Naive thymus-derived CD4-positive, alpha-beta T cell (primary cell): ENCODE data around the gene ELL. TPM values are rescaled to one million over a fixed set of nuclear protein-coding genes. Genes with fewer than 3 reads are reported as not detected.
A peak's percentile ranks its signal among the peaks of the same experiment; 100 is the strongest.

Experiments
- ATAC-seq: fragments of 150-1000 bp; cut with Tn5 transposase; 2 replicates; pipeline ENCODE4 v1.10.0; 2021; ENCODE audit warnings: mild to moderate bottlenecking, moderate library complexity
- CTCF ChIA-PET: fragments of 350-600 bp; sonication (Branson Sonifier 250); formaldehyde crosslinking; loops from one replicate; lab custom pipeline; 2021; ENCODE audit warnings: antibody characterized with exemption; lab: Charles Lee
- POLR2A ChIA-PET: fragments of 350-600 bp; sonication (Branson Sonifier 250); formaldehyde crosslinking; loops from one replicate; lab custom pipeline; 2021; ENCODE audit warnings: antibody characterized with exemption, inconsistent platforms; lab: Charles Lee
- DNase-seq, 9 donors: peaks; one replicate each; pipeline versions ENCODE4 v3.0.0 to v3.0.0-alpha.2; 2020 to 2022; ENCODE audit warnings: mixed read lengths in 1 of 9
- H3K27ac ChIP-seq: one replicate; pipeline ENCODE4 v1.7.0; 2013; ENCODE audit warnings: mild to moderate bottlenecking, low read depth, low read length, moderate library complexity
- H3K27me3 ChIP-seq, 2 donors: one replicate each; pipeline ENCODE4 v1.7.0; 2013; ENCODE audit warnings: low read length in 2 of 2, mild to moderate bottlenecking in 2 of 2, moderate library complexity in 2 of 2; ENCODE audit not compliant: control insufficient read depth in 2 of 2, insufficient read depth in 2 of 2
- H3K36me3 ChIP-seq, 3 experiments: 1 replicate in 2 of 3; 2 replicates in 1 of 3; pipeline ENCODE4 v1.7.0; 2013; ENCODE audit warnings: low read length in 3 of 3, mild to moderate bottlenecking in 3 of 3, moderate library complexity in 1 of 3; ENCODE audit not compliant: insufficient read depth in 3 of 3, control insufficient read depth in 2 of 3
- H3K4me1 ChIP-seq, 2 donors: one replicate each; pipeline ENCODE4 v1.7.0; 2013; ENCODE audit warnings: low read length in 2 of 2, mild to moderate bottlenecking in 2 of 2, moderate library complexity in 1 of 2; ENCODE audit not compliant: control insufficient read depth in 2 of 2, insufficient read depth in 2 of 2
- H3K4me3 ChIP-seq: 2 replicates; pipeline ENCODE4 v1.7.0; 2013; ENCODE audit warnings: mild to moderate bottlenecking, low read length
- H3K9me3 ChIP-seq, 3 experiments: 1 replicate in 2 of 3; 2 replicates in 1 of 3; pipeline ENCODE4 v1.7.0; 2013; ENCODE audit warnings: low read length in 3 of 3; ENCODE audit not compliant: control insufficient read depth in 2 of 3
- H3K27ac Mint-ChIP-seq, 9 donors: one replicate each; pipeline ENCODE4 v1.8.0; 2020 to 2022; ENCODE audit warnings: mixed read lengths in 9 of 9, mild to moderate bottlenecking in 8 of 9, moderate library complexity in 5 of 9, inconsistent platforms in 2 of 9
- H3K27me3 Mint-ChIP-seq, 5 donors: one replicate each; pipeline ENCODE4 v1.8.0; 2021 to 2022; ENCODE audit warnings: mixed read lengths in 5 of 5, mild to moderate bottlenecking in 1 of 5
- H3K36me3 Mint-ChIP-seq, 5 donors: one replicate each; pipeline ENCODE4 v1.8.0; 2020 to 2022; ENCODE audit warnings: mixed read lengths in 5 of 5, mild to moderate bottlenecking in 3 of 5, inconsistent platforms in 1 of 5
- H3K4me1 Mint-ChIP-seq, 7 donors: one replicate each; pipeline ENCODE4 v1.8.0; 2020 to 2022; ENCODE audit warnings: mixed read lengths in 7 of 7, mild to moderate bottlenecking in 3 of 7, inconsistent platforms in 1 of 7
- H3K4me3 Mint-ChIP-seq, 10 donors: one replicate each; pipeline ENCODE4 v1.8.0; 2020 to 2022; ENCODE audit warnings: mild to moderate bottlenecking in 10 of 10, mixed read lengths in 10 of 10, moderate library complexity in 6 of 10, inconsistent platforms in 2 of 10
- H3K9me3 Mint-ChIP-seq, 11 donors: one replicate each; pipeline ENCODE4 v1.8.0; 2020 to 2022; ENCODE audit warnings: mixed read lengths in 11 of 11, mild to moderate bottlenecking in 4 of 11, inconsistent platforms in 1 of 11, moderate library complexity in 1 of 11
- intact Hi-C, 2 donors: fragments of 100-400 bp; cut with micrococcal nuclease; formaldehyde crosslinking; loops; one replicate each; pipeline ENCODE4 v1.15.1; 2023
- polyA plus RNA-seq, 2 donors: library from polyadenylated mRNA; unstranded; fragments of 300-500 nt; fragmentation: Illumina TruSeq; gene quantifications; one replicate each; pipeline ENCODE4 v1.2.3, GENCODE V29; 2021
- total RNA-seq, 6 experiments: library from RNA in 5 of 6; stranded (reverse) in 5 of 6; gene quantifications; 1 replicate in 5 of 6; 2 replicates in 1 of 6; pipeline ENCODE4 v1.2.3 and lab custom pipeline; 2021 to 2026

The ELL gene
- total and polyA plus RNA-seq, 7 experiments from 2014 or later: 8.9 to 70.4 (median 22.1) TPM

DNA sequence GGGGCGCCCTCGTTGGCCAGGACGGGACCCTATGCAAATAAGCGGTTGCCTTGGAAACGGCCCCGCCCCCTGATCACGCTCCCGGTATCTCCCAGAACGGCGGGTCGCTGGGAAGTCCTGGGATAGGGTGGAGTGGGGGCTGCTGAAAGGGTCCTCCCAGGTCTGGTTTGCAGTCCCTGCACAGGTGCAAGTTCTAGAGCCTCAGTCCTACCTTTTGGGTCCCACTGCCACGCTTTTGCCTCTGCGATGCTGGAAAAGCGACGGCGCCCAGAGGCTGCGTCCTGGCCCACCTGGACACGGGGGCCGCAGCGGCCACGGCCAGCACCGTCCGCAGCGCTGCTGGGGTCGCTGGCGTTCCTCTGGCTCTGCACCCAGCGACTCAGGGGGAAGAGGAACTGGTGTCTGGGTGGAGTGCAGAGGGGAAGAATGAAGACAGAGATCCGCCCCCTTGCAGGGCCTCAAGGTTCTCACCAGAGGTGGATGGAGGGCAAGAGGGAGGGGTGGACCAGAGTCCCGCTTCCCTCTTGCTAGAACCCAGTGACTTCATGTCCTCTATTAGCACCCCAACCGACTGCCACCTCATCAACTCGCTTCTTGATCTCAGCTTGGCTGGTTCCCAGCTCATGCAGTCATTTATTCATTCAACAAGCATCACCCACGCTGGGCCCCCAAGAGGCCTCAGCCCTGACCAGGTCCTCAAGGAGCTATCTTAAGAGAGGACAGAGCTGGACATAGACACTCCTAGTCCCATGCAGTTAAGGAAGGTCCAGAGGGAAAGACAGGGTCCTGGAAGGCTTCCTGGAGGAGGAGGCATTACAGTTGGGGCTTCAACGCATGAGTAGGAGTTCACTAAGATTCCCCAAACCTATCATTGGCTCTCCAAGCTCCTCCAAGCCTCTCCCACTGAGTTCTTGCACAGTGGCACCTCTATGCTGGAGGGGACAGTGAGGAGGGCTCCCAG is 124.3 kb downstream of the ELL start, which contains the start of gene LRRC25:
Gene LRRC25, minus strand, starts transcription at position 381 of the 961 bp plus-strand sequence. CDS start 659 bp downstream, outside the sequence.
- peaks cover 0 to 33% (median 6%) of the 10 kb centered on the region in 5 donors for H3K27me3 Mint-ChIP-seq
- no peak within 1 kb of the TSS for H3K27ac ChIP-seq

GRCh38 chr19:18396471-18397241 is 125.2 kb downstream of the ELL start:
- peaks cover 0 to 8% of the 10 kb centered on the region in 2 donors for H3K4me1 ChIP-seq
- no peaks in the 10 kb centered on the region for H3K9me3 ChIP-seq
- ChIA-PET CTCF (no interaction called here), POLR2A (no interaction called here)
- peaks cover 0 to 12% (median 5%) of the 10 kb centered on the region in 7 donors for H3K4me1 Mint-ChIP-seq
- H3K27me3 Mint-ChIP-seq: peaks cover 0 to 37% (median 6%) of the 10 kb centered on the region in 5 donors
- H3K36me3 ChIP-seq: no peaks in the 10 kb centered on the region
- ATAC-seq (no peak), DNase-seq (no peak)
- peak overlapping the region in 1 of 10 donors; percentile 18 for H3K4me3 Mint-ChIP-seq
- no peak overlapping the region for H3K27ac Mint-ChIP-seq
- peaks cover 0 to 2% (median 0%) of the 10 kb centered on the region in 11 donors for H3K9me3 Mint-ChIP-seq
- H3K27me3 ChIP-seq: peaks cover 0 to 5% of the 10 kb centered on the region in 2 donors
- H3K27ac ChIP-seq: no peak overlapping the region
- intact Hi-C loops: no loop called here
- H3K36me3 Mint-ChIP-seq: no peaks in the 10 kb centered on the region
- H3K4me3 ChIP-seq: no peak overlapping the region

More for the DNA sequence above, 124.3 kb downstream of the ELL start, which contains the start of gene LRRC25:
- Mint-ChIP-seq H3K4me3 (peak within 1 kb of the TSS in 5 of 10 donors; percentile 5 to 59 (median 18)), H3K36me3 (no peaks in the 10 kb centered on the region), H3K4me1 (peaks cover 0 to 15% (median 5%) of the 10 kb centered on the region in 7 donors), H3K9me3 (peaks cover 0 to 2% (median 0%) of the 10 kb centered on the region in 11 donors), H3K27ac (no peak within 1 kb of the TSS)
- Histone ChIP-seq H3K27me3 (peaks cover 0 to 5% of the 10 kb centered on the region in 2 donors), H3K4me1 (peaks cover 0 to 8% of the 10 kb centered on the region in 2 donors), H3K9me3 (no peaks in the 10 kb centered on the region), H3K4me3 (no peak within 1 kb of the TSS), H3K36me3 (no peaks in the 10 kb centered on the region)
- ChIA-PET POLR2A (interaction anchor here (0.6 kb wide), 1 partner anchor 149 kb away, joined by 3 read pairs; no protein-coding TSS in a partner anchor), CTCF (no interaction called here)
- no peak for DNase-seq
- peak; percentile 83 for ATAC-seq
- intact Hi-C loops: no loop called here

- DNase-seq (no peak), ATAC-seq (peak; percentile 23)
- H3K9me3 ChIP-seq: no peaks in the 10 kb centered on the region
- POLR2A ChIA-PET: no interaction called here
- no peak overlapping the region for H3K4me3 ChIP-seq
- no peak overlapping the region for H3K27ac ChIP-seq
- no peaks in the 10 kb centered on the region for H3K36me3 Mint-ChIP-seq
- H3K4me1 Mint-ChIP-seq: peaks cover 0 to 11% (median 5%) of the 10 kb centered on the region in 7 donors
- H3K27me3 ChIP-seq: peaks cover 0 to 5% of the 10 kb centered on the region in 2 donors
- peaks cover 0 to 2% (median 0%) of the 10 kb centered on the region in 11 donors for H3K9me3 Mint-ChIP-seq
- intact Hi-C loops: no loop called here
- peaks cover 0 to 9% of the 10 kb centered on the region in 2 donors for H3K4me1 ChIP-seq
- no peaks in the 10 kb centered on the region for H3K36me3 ChIP-seq
- peaks cover 0 to 60% (median 6%) of the 10 kb centered on the region in 5 donors for H3K27me3 Mint-ChIP-seq
- no peak overlapping the region for H3K4me3 Mint-ChIP-seq
- H3K27ac Mint-ChIP-seq: peak overlapping the region in 1 of 9 donors; percentile 74
- CTCF ChIA-PET: no interaction called here
These were observed 128.0 kb downstream of the ELL start for GRCh38 chr19:18393836-18394235.

DNA sequence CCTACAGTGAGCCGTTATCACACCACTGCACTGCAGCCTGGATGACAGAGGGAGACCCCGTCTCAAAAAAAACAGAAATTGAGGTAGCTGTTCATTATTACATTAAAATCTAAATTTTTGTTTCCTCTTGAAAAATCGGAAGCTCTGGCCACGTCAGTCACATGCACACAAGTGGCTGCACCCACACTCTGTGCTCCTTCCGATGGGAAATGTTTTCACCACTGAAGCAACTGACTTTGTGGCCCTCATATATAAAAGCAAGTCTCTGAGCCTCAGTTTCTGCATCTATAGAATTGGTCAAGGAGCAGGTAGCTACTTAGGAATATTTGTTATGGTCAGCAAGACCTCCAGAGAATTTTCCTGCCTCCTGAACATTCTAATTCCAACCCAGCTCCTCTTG is 128.9 kb downstream of the ELL start:
- DNase-seq (no peak), ATAC-seq (no peak)
- Mint-ChIP-seq H3K27ac (no peak overlapping the region), H3K4me1 (peaks cover under 1 to 11% (median 8%) of the 10 kb centered on the region in 7 donors), H3K36me3 (no peaks in the 10 kb centered on the region), H3K4me3 (no peak overlapping the region), H3K27me3 (peaks cover 0 to 63% (median 5%) of the 10 kb centered on the region in 5 donors), H3K9me3 (peaks cover 0 to 2% (median 0%) of the 10 kb centered on the region in 11 donors)
- Histone ChIP-seq H3K27ac (no peak overlapping the region), H3K36me3 (no peaks in the 10 kb centered on the region), H3K4me1 (peaks cover 0 to 12% of the 10 kb centered on the region in 2 donors), H3K4me3 (no peak overlapping the region), H3K27me3 (peaks cover 0 to 5% of the 10 kb centered on the region in 2 donors), H3K9me3 (no peaks in the 10 kb centered on the region)
- POLR2A ChIA-PET: no interaction called here
- intact Hi-C loops: no loop called here
- CTCF ChIA-PET: interaction anchor here (0.5 to 0.6 kb wide), 2 partner anchors 112 to 438 kb away, joined by 4 read pairs; no protein-coding TSS in a partner anchor

Other genes starting within 250 kb of the ELL start
- 10 to 100 TPM in 2 of 5 experiments, 1 to 10 TPM in 3; 4.7 to 28.3 (median 9.1) TPM for gene IQCN, start 247.6 kb downstream of the ELL start, total RNA-seq
- gene IQCN, start 247.6 kb downstream of the ELL start, polyA plus RNA-seq: under 1 TPM; 0.19 to 0.24 TPM
- 1,000 to 10,000 TPM in 2 of 5 experiments, 100 to 1,000 TPM in 3; 196 to 1,360 (median 279) TPM for gene JUND, start 240.4 kb downstream of the ELL start, total RNA-seq
- gene JUND, start 240.4 kb downstream of the ELL start, polyA plus RNA-seq: 10 to 100 TPM; 29.0 to 67.3 TPM
- 100 to 1,000 TPM in 1 of 5 experiments, 10 to 100 TPM in 4; 45.3 to 131 (median 56.2) TPM for gene LSM4, start 199.0 kb downstream of the ELL start, total RNA-seq
- gene LSM4, start 199.0 kb downstream of the ELL start, polyA plus RNA-seq: 100 to 1,000 TPM; 123 to 163 TPM
- 10 to 100 TPM; 26.6 to 57.1 (median 43.8) TPM for gene PGPEP1, start 181.5 kb downstream of the ELL start, total RNA-seq
- 10 to 100 TPM in 1 of 2 donors, 1 to 10 TPM in 1; 9.4 to 11.1 TPM for gene PGPEP1, start 181.5 kb downstream of the ELL start, polyA plus RNA-seq
- under 1 TPM in 4 of 5 experiments, not detected in 1; 0.32 to 0.73 (median 0.58) TPM for gene GDF15, start 135.9 kb downstream of the ELL start, total RNA-seq
- gene GDF15, start 135.9 kb downstream of the ELL start, polyA plus RNA-seq: not detected
- 10 to 100 TPM in 1 of 5 experiments, 1 to 10 TPM in 2, under 1 TPM in 2; 0.15 to 68.6 (median 1.2) TPM for gene LRRC25, start 124.4 kb downstream of the ELL start, total RNA-seq
- gene LRRC25, start 124.4 kb downstream of the ELL start, polyA plus RNA-seq: under 1 TPM; 0.20 to 0.44 TPM
- 100 to 1,000 TPM in 1 of 5 experiments, 10 to 100 TPM in 4; 27.0 to 185 (median 40.7) TPM for gene SSBP4, start 102.7 kb downstream of the ELL start, total RNA-seq
- gene SSBP4, start 102.7 kb downstream of the ELL start, polyA plus RNA-seq: 10 to 100 TPM; 33.5 to 42.8 TPM
- 10 to 100 TPM in 4 of 5 experiments, 1 to 10 TPM in 1; 9.5 to 42.5 (median 42.0) TPM for gene ISYNA1, start 83.9 kb downstream of the ELL start, total RNA-seq
- gene ISYNA1, start 83.9 kb downstream of the ELL start, polyA plus RNA-seq: 10 to 100 TPM; 21.9 to 29.0 TPM
- 100 to 1,000 TPM; 137 to 241 (median 221) TPM for gene FKBP8, start 21.5 kb upstream of the ELL start, total RNA-seq
- gene FKBP8, start 21.5 kb upstream of the ELL start, polyA plus RNA-seq: 100 to 1,000 TPM in 1 of 2 donors, 10 to 100 TPM in 1; 96.9 to 155 TPM
- gene KXD1, start 35.8 kb upstream of the ELL start, total RNA-seq: 100 to 1,000 TPM in 2 of 5 experiments, 10 to 100 TPM in 3; 74.7 to 108 (median 99.9) TPM
- gene KXD1, start 35.8 kb upstream of the ELL start, polyA plus RNA-seq: 10 to 100 TPM; 70.3 to 78.5 TPM
- 1,000 to 10,000 TPM; 1,563 to 2,429 (median 2,196) TPM for gene UBA52, start 49.8 kb upstream of the ELL start, total RNA-seq
- 1,000 to 10,000 TPM; 2,042 to 2,197 TPM for gene UBA52, start 49.8 kb upstream of the ELL start, polyA plus RNA-seq
- gene REX1BD, start 66.7 kb upstream of the ELL start, total RNA-seq: 100 to 1,000 TPM in 4 of 5 experiments, 10 to 100 TPM in 1; 83.9 to 152 (median 116) TPM
- gene REX1BD, start 66.7 kb upstream of the ELL start, polyA plus RNA-seq: 100 to 1,000 TPM; 164 to 197 TPM
- gene CRLF1, start 84.7 kb upstream of the ELL start, total RNA-seq: not detected
- under 1 TPM; 0.28 to 0.49 TPM for gene CRLF1, start 84.7 kb upstream of the ELL start, polyA plus RNA-seq
- gene TMEM59L, start 90.8 kb upstream of the ELL start, total RNA-seq: under 1 TPM in 2 of 5 experiments, not detected in 3; 0.22 to 0.24 TPM
- gene TMEM59L, start 90.8 kb upstream of the ELL start, polyA plus RNA-seq: under 1 TPM; 0.37 to 0.74 TPM
- 10 to 100 TPM in 4 of 5 experiments, 1 to 10 TPM in 1; 9.5 to 16.3 (median 12.7) TPM for gene KLHL26, start 115.0 kb upstream of the ELL start, total RNA-seq
- 1 to 10 TPM; 3.7 to 6.1 TPM for gene KLHL26, start 115.0 kb upstream of the ELL start, polyA plus RNA-seq
- gene CRTC1, start 161.6 kb upstream of the ELL start, total RNA-seq: 10 to 100 TPM in 4 of 5 experiments, 1 to 10 TPM in 1; 8.4 to 23.4 (median 22.3) TPM
- 1 to 10 TPM in 1 of 2 donors, under 1 TPM in 1; 0.97 to 1.7 TPM for gene CRTC1, start 161.6 kb upstream of the ELL start, polyA plus RNA-seq